Heart right ventricle (tissue), 16 donors: ENCODE measurements around the gene C4orf51. TPM values are rescaled to one million over a fixed set of nuclear protein-coding genes. Genes with fewer than 3 reads are reported as not detected.

Experiments used
- ATAC-seq, 8 donors: fragments of 200-7000 bp; cut with Tn5 transposase; one replicate each; pipeline ENCODE4 v1.9.1; 2020; ENCODE audit warnings: mild to moderate bottlenecking in 8 of 8, moderate library complexity in 8 of 8, moderate number of reproducible peaks in 1 of 8
- DNase-seq, 2 donors: peaks; one replicate each; pipeline ENCODE4 v3.0.0-alpha.2; 2020
- H3K27ac ChIP-seq, 10 donors: fragments of 200-600 bp; sonication (generic) in 2 of 10; one replicate each; pipeline versions ENCODE4 v1.5.0 to v1.8.0; 2020 to 2022; ENCODE audit warnings: mild to moderate bottlenecking in 3 of 10
- H3K27me3 ChIP-seq, 7 donors: fragments of 200-600 bp; one replicate each; pipeline ENCODE4 v1.8.0; 2021 to 2022; ENCODE audit warnings: mild to moderate bottlenecking in 2 of 7
- H3K36me3 ChIP-seq, 9 donors: fragments of 200-600 bp; sonication (generic) in 1 of 9; one replicate each; pipeline versions ENCODE4 v1.5.0 to v1.8.0; 2020 to 2022; ENCODE audit warnings: mild to moderate bottlenecking in 2 of 9
- H3K4me1 ChIP-seq, 9 donors: fragments of 200-600 bp; sonication (generic) in 1 of 9; one replicate each; pipeline versions ENCODE4 v1.5.0 to v1.8.0; 2020 to 2022; ENCODE audit warnings: mild to moderate bottlenecking in 4 of 9
- H3K4me3 ChIP-seq, 10 donors: fragments of 200-600 bp; sonication (generic) in 2 of 10; one replicate each; pipeline versions ENCODE4 v1.5.0 to v1.8.0; 2020 to 2022; ENCODE audit warnings: mild to moderate bottlenecking in 7 of 10, moderate library complexity in 2 of 10
- H3K9me3 ChIP-seq, 11 donors: fragments of 200-600 bp in 10 of 11; sonication (generic) in 2 of 11; one replicate each; pipeline versions ENCODE4 v1.5.0 to v1.8.0; 2013 to 2022; ENCODE audit warnings: mild to moderate bottlenecking in 2 of 11, control low read depth in 1 of 11, moderate library complexity in 1 of 11
- CTCF ChIP-seq, 9 donors: fragments of 200-600 bp; sonication (generic) in 2 of 9; IDR thresholded peaks; one replicate each; pipeline versions ENCODE4 v1.5.0 to v1.8.0; 2021 to 2022; ENCODE audit warnings: antibody characterized with exemption in 9 of 9, mild to moderate bottlenecking in 5 of 9, moderate library complexity in 1 of 9
- WGBS, 2 donors: extraction: QIAGEN DNeasy Blood & Tissue Kit; methylation state at CpG; one replicate each; pipeline ENCODE4 v1.1.7; 2013; ENCODE audit warnings: inconsistent platforms in 1 of 2; 5-methylcytosine and 5-hydroxymethylcytosine counted together
- intact Hi-C, 10 donors: fragments of 100-400 bp; cut with DNase I; formaldehyde crosslinking; loops; one replicate each; pipeline versions ENCODE4 v1.11.1 to v1.14.2; 2022
- polyA plus RNA-seq, 2 donors: library from polyadenylated mRNA; stranded (reverse); fragments of 200-250 nt; gene quantifications; one replicate each; pipeline ENCODE4 v1.2.3, GENCODE V29; 2013
- total RNA-seq, 10 donors: library from RNA; stranded (reverse); fragmentation: NEBNext Ultra II Directional in 3 of 10; extraction: Animal tissue kit (Norgen Biotek cat#: 25700) in 3 of 10; gene quantifications; one replicate each; pipeline versions ENCODE4 v1.2.1 to v1.2.4, GENCODE V29; 2021 to 2023
- donor health status: Arrhythmogenic right ventricular cardiomyopathy.
- donor health status: ischemic (EF 13 %, LVEDD 7.1; RV severe dilation, severe dysfunction).
- donor health status: healthy with polysubstance abuse.
- donor health status: DM: no; HTN: yes; CAD: no.
- donor health status: DM: no; HTN: no; CAD: no.
- donor health status: ischemic (EF 25% LVEDD 6.9; RV normal size, moderate dysfunction).
- donor health status: ischemic (EF 25% LVEDD 5.7; RV mildly dilated, moderate dysfunction).
- donor health status: healthy.
- donor health status: DM: yes; HTN: yes; CAD: no.
- donor health status: Ischemic cardiomyopathy.
- donor health status: ischemic (EF 35%, LVEDD 5.7; RV mildly dilated, moderate dysfunction).
- donor health status: nonischemic (EF 11% LVEDD 7.7; RV severe dilation, severe dysfunction).
- donor health status: DM: yes; HTN: yes; CAD: no.
- donor health status: PGD.
- donor health status: ischemic (EF 29% LVEDD 5.4; RV normal size, mild dysfunction).
- donor health status: nonischemic (EF 23%, LVEDD 6.1; RV moderate dilation, normal function).

The C4orf51 gene
- total and polyA plus RNA-seq, 12 donors, result not detected

- Histone ChIP-seq H3K27me3 (no peaks in the 10 kb centered on the region), H3K9me3 (peaks cover 0 to 1% (median 0%) of the 10 kb centered on the region in 11 donors), H3K27ac (peak overlapping the region in 4 of 10 donors; percentile 4 to 56 (median 31)), H3K4me1 (no peaks in the 10 kb centered on the region), H3K4me3 (no peak overlapping the region), H3K36me3 (peaks cover 0 to 10% (median 0%) of the 10 kb centered on the region in 9 donors)
- ATAC-seq (peak in 7 of 8 donors; percentile 72 to 96 (median 88)), DNase-seq (peak in 1 of 2 donors; percentile 4)
- intact Hi-C loops, result no loop called here
- no peak for TF ChIP-seq CTCF (IDR thresholded peaks at IDR 0.05)
- WGBS, 2 donors, result 66 to 88% methylated on average over 3 of the region's 3 CpGs
These were observed 16.8 kb upstream of the C4orf51 start for GRCh38 chr4:145663194-145663593.

- no peaks in the 10 kb centered on the region for H3K27me3 ChIP-seq
- 93 to 100% methylated on average over 1 of the region's 1 CpG for WGBS, 2 donors
- DNase-seq, result no peak
- no peaks in the 10 kb centered on the region for H3K36me3 ChIP-seq
- intact Hi-C loops, result no loop called here
- no peak overlapping the region for H3K27ac ChIP-seq
- no peaks in the 10 kb centered on the region for H3K9me3 ChIP-seq
- H3K4me1 ChIP-seq, result no peaks in the 10 kb centered on the region
- ATAC-seq, result no peak
- TF ChIP-seq CTCF (IDR thresholded peaks at IDR 0.05), result no peak
- H3K4me3 ChIP-seq, result no peak overlapping the region
These were observed 14.2 kb upstream of the C4orf51 start for GRCh38 chr4:145665773-145666172.

- H3K9me3 ChIP-seq, result no peaks in the 10 kb centered on the region
These were observed 9.5 kb upstream of the C4orf51 start for GRCh38 chr4:145670422-145670821.

GRCh38 chr4:145679520-145679919, 426 bp upstream of the C4orf51 start:
- Histone ChIP-seq H3K36me3 (no peaks in the 10 kb centered on the region), H3K4me3 (no peak overlapping the region), H3K27me3 (no peaks in the 10 kb centered on the region), H3K4me1 (peaks cover 0 to 29% (median 18%) of the 10 kb centered on the region in 9 donors), H3K9me3 (peaks cover 0 to 23% (median 5%) of the 10 kb centered on the region in 11 donors), H3K27ac (peak overlapping the region in 7 of 10 donors; percentile 0 to 41 (median 18))
- DNase-seq, result peak in 1 of 2 donors; percentile 30
- 42 to 50% methylated on average over 1 of the region's 1 CpG for WGBS, 2 donors
- ATAC-seq, result peak; percentile 76 to 97 (median 92)
- TF ChIP-seq CTCF (IDR thresholded peaks at IDR 0.05), result no peak
- intact Hi-C loops, result loop anchor here in 1 of 10 donors (10.0 kb wide), 1 partner anchor 55 kb away; no protein-coding TSS in a partner anchor

More at GRCh38 chr4:145670422-145670821, 9.5 kb upstream of the C4orf51 start:
- no peak for TF ChIP-seq CTCF (IDR thresholded peaks at IDR 0.05)
- Histone ChIP-seq H3K27me3 (no peaks in the 10 kb centered on the region), H3K27ac (no peak overlapping the region), H3K36me3 (no peaks in the 10 kb centered on the region), H3K4me1 (peaks cover 0 to 5% (median 0%) of the 10 kb centered on the region in 9 donors), H3K4me3 (no peak overlapping the region)
- ATAC-seq, result no peak
- intact Hi-C loops, result loop anchor here in 1 of 10 donors (10.0 kb wide), 1 partner anchor 64 kb away; no protein-coding TSS in a partner anchor
- no peak for DNase-seq
